ENCODE results near the gene PIK3R3.

Gene PIK3R3

DNA sequence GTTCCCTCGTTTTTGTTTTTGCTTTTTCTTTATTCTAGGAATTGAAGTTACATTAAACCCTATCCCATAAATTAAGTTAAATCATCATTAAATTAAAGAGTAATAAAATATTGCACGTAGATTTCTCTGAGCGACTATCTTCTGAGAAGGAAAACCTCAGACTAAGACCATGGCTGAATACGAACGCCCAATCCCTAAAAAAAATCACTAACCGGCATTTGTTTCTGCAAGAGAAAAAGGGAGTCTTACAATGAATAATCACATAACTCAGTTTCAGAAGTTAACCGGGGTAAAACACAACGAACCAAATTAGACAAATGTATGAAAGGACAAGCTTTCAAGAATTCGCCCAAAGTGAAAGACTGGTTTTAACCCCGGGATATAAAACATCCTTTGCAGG is 1.3 kb downstream of the PIK3R3 start:
- no peak for DNase-seq (ENCODE audit: low read depth, low spot score)

DNA sequence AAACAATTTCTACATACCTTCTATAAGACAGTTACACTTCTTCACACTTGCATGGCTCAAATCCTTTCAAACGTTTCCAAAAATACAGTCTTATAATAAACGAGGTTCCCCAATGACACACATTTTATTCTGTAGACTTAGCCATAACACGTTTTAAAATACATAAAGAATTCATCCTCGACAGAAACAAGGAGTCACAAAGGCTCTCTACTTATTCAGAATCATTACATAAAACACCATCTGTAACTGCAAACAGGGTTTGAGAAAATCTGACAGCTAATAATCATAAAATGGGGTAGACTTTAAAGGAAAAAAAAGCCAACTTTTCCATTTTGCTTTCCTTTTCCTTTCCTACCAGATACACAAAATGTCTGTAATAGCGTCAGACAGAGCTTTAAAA is 1.8 kb downstream of the PIK3R3 start:
- H3K4me3 ChIP-seq, result peak overlapping the region; percentile 96
- TF ChIP-seq FOXP2 (optimal IDR thresholded peaks at IDR 0.05; ENCODE audit: control extremely low read depth, extremely low read length, insufficient read depth), result no peak
- TF ChIP-seq EZH2 (IDR thresholded peaks at IDR 0.05), result no peak
- TF ChIP-seq POLR2AphosphoS5 (IDR thresholded peaks at IDR 0.05; ENCODE audit: borderline replicate concordance, low read depth, low read length), result no peak
- H3K9ac ChIP-seq (ENCODE audit: insufficient read length), result peak overlapping the region; percentile 84
- no peaks in the 10 kb centered on the region for H3K9me3 ChIP-seq (ENCODE audit: low read depth, low read length)
- no peak for DNase-seq (ENCODE audit: low read depth, low spot score)
- no peaks in the 10 kb centered on the region for H3K36me3 ChIP-seq (ENCODE audit: insufficient read depth, low read length)
- peak overlapping the region; percentile 33; the same call in 1 of the 2 replicates for H3K27ac ChIP-seq

More for the DNA sequence above, 1.3 kb downstream of the PIK3R3 start:
- TF ChIP-seq POLR2AphosphoS5 (IDR thresholded peaks at IDR 0.05; ENCODE audit: borderline replicate concordance, low read depth, low read length), result no peak
- no peak for TF ChIP-seq EZH2 (IDR thresholded peaks at IDR 0.05)
- TF ChIP-seq FOXP2 (optimal IDR thresholded peaks at IDR 0.05; ENCODE audit: control extremely low read depth, extremely low read length, insufficient read depth), result no peak
- Histone ChIP-seq H3K9me3 (ENCODE audit: low read depth, low read length) (no peaks in the 10 kb centered on the region), H3K27ac (peak overlapping the region; percentile 33; the same call in 1 of the 2 replicates), H3K36me3 (ENCODE audit: insufficient read depth, low read length) (no peaks in the 10 kb centered on the region), H3K4me3 (peak overlapping the region; percentile 96), H3K9ac (ENCODE audit: insufficient read length) (peak overlapping the region; percentile 84)

DNA sequence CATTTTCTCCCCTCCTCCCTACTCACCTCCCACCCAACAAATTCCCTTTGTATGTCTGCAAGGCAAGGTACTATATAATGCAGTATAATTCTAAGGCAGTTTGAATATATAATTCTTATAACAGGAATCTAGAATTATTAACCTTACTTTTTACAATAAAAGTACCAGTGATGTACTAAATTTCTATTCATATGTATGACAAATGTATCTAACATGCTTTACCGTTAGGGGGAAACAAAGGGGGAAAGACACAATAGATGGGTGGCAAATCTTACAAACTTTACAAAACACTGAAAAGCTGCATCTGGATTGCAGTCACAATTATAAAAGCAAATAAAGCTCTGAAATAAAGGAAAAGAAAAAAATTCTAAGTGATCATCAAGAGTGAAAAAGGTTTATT is 2.3 kb downstream of the PIK3R3 start:
- no peak for DNase-seq (ENCODE audit: low read depth, low spot score)
- Histone ChIP-seq H3K9me3 (ENCODE audit: low read depth, low read length) (no peaks in the 10 kb centered on the region), H3K4me3 (peak overlapping the region; percentile 96), H3K36me3 (ENCODE audit: insufficient read depth, low read length) (no peaks in the 10 kb centered on the region), H3K9ac (ENCODE audit: insufficient read length) (peak overlapping the region; percentile 84), H3K27ac (0 out of 2 replicates have a peak overlapping the region, but pooled peaks have one; percentile 33)
- TF ChIP-seq EZH2 (IDR thresholded peaks at IDR 0.05), result no peak
- TF ChIP-seq FOXP2 (optimal IDR thresholded peaks at IDR 0.05; ENCODE audit: control extremely low read depth, extremely low read length, insufficient read depth), result no peak
- TF ChIP-seq POLR2AphosphoS5 (IDR thresholded peaks at IDR 0.05; ENCODE audit: borderline replicate concordance, low read depth, low read length), result no peak

DNA sequence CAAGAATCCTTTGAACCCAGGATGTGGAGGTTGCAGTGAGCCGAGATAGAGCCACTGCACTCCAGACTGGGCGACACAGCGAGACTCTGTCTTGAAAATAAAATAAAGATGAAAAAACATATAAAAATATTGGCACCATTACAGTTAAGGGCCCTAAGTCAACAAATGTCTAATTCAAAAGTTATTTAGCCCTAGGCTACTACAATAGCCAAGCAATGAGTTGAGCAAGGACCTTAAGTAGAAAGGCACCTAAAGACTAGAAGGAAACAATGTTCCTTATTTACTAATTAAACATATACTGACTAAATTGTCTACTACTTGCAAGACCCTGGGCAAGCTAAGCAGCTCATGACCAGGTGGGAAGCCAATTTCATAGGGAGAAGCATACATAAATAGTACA is 4.1 kb downstream of the PIK3R3 start:
- H3K9ac ChIP-seq (ENCODE audit: insufficient read length), result no peak overlapping the region
- H3K36me3 ChIP-seq (ENCODE audit: insufficient read depth, low read length), result no peaks in the 10 kb centered on the region
- no peak for DNase-seq (ENCODE audit: low read depth, low spot score)
- H3K9me3 ChIP-seq (ENCODE audit: low read depth, low read length), result no peaks in the 10 kb centered on the region
- no peak for TF ChIP-seq POLR2AphosphoS5 (IDR thresholded peaks at IDR 0.05; ENCODE audit: borderline replicate concordance, low read depth, low read length)
- no peak for TF ChIP-seq FOXP2 (optimal IDR thresholded peaks at IDR 0.05; ENCODE audit: control extremely low read depth, extremely low read length, insufficient read depth)
- TF ChIP-seq EZH2 (IDR thresholded peaks at IDR 0.05), result no peak
- H3K4me3 ChIP-seq, result no peak overlapping the region
- no peak overlapping the region for H3K27ac ChIP-seq

DNA sequence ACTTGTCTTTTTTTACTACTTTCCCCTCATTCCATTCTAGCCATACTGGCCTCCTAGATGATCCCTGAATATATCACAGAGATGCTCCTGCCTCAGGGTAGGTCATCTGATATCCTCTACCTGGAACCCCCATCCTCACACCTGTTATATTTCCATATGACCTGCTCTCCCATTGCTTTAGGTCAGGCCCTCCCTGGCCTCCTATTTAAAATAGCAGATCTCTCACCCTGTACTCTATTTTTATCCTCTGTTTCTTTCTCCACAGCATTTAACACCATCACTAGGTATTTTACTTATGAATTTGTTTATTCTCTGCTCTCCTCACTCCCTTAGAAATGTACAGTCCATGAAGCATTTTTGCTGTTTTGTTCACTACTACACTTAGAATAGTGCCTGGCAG is 13.6 kb downstream of the PIK3R3 start:
- TF ChIP-seq POLR2AphosphoS5 (IDR thresholded peaks at IDR 0.05; ENCODE audit: borderline replicate concordance, low read depth, low read length) (no peak), EZH2 (IDR thresholded peaks at IDR 0.05) (no peak), FOXP2 (optimal IDR thresholded peaks at IDR 0.05; ENCODE audit: control extremely low read depth, extremely low read length, insufficient read depth) (no peak)
- no peak for DNase-seq (ENCODE audit: low read depth, low spot score)

DNA sequence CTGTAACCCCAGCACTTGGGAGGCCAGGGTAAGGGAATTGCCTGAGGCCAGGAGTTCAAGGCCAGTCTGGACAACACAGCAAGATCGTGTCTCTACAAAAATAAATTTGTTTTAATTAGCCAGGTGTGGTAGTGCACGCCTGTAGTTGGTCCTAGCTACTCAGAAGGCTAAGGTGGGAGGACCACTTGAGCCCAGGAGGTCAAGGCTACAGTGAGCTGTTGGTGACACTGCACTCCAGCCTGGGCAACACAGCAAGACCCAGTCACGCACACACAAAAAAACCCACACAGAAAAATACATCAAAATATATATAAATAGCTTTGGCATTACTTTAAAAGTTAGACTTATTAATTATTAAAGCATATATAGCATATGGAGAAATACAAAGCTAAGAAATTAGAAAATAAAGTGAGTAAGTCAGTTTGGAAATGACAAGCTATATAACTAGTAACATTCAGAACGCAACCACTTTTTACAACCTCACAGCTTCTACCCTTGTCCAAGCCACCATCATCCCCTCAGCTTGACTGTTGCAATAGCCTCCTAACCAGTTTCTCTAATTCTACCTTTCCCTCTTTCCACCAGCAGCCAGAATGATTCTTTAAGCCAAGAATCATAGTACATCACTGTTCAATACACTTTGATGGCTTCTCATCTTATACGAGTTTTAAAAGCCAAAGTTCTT is 14.5 kb downstream of the PIK3R3 start:
- DNase-seq (ENCODE audit: low read depth, low spot score), result no peak
- no peaks in the 10 kb centered on the region for H3K9me3 ChIP-seq (ENCODE audit: low read depth, low read length)
- no peak for TF ChIP-seq POLR2AphosphoS5 (IDR thresholded peaks at IDR 0.05; ENCODE audit: borderline replicate concordance, low read depth, low read length)
- TF ChIP-seq EZH2 (IDR thresholded peaks at IDR 0.05), result no peak
- no peak for TF ChIP-seq FOXP2 (optimal IDR thresholded peaks at IDR 0.05; ENCODE audit: control extremely low read depth, extremely low read length, insufficient read depth)
- H3K36me3 ChIP-seq (ENCODE audit: insufficient read depth, low read length), result no peaks in the 10 kb centered on the region
- no peak overlapping the region for H3K27ac ChIP-seq
- H3K9ac ChIP-seq (ENCODE audit: insufficient read length), result no peak overlapping the region
- no peak overlapping the region for H3K4me3 ChIP-seq

More for the DNA sequence above, 13.6 kb downstream of the PIK3R3 start:
- Histone ChIP-seq H3K4me3 (no peak overlapping the region), H3K9ac (ENCODE audit: insufficient read length) (no peak overlapping the region), H3K36me3 (ENCODE audit: insufficient read depth, low read length) (no peaks in the 10 kb centered on the region), H3K27ac (no peak overlapping the region), H3K9me3 (ENCODE audit: low read depth, low read length) (no peaks in the 10 kb centered on the region)

DNA sequence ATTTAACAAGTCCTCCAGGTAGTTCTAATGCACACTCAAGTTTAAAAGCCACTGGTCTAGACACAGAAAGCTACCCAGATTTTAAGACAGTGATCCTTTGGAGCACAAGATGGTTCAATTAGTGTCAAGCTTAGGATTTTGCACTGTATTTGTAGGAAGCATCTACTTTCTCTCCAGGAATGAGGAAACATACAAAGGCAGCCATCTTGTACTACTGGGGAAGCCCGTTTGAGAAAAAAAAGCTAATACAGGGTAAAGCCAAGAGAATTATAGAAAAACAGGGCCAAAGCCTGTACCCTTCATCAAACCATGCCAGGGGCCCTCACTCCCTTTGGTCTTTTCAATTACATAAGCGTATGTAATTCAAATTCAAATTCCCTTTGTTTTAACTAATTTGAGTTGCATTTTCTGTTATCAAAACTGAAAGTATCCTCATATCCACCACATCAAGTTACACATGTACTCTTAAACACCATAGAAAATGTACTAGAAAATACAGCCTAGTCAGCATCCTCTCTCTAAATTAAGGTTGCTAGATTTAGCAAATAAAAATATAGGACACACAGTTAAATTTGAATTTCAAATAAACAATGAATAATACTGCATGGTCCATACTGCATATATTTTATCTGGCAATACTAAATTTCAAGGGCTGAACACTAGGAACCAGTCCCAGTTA is 17.4 kb downstream of the PIK3R3 start:
- Histone ChIP-seq H3K4me3 (no peak overlapping the region), H3K36me3 (ENCODE audit: insufficient read depth, low read length) (no peaks in the 10 kb centered on the region), H3K9me3 (ENCODE audit: low read depth, low read length) (no peaks in the 10 kb centered on the region), H3K9ac (ENCODE audit: insufficient read length) (no peak overlapping the region), H3K27ac (0 out of 2 replicates have a peak overlapping the region, but pooled peaks have one; percentile 19)
- no peak for DNase-seq (ENCODE audit: low read depth, low spot score)
- TF ChIP-seq POLR2AphosphoS5 (IDR thresholded peaks at IDR 0.05; ENCODE audit: borderline replicate concordance, low read depth, low read length) (no peak), FOXP2 (optimal IDR thresholded peaks at IDR 0.05; ENCODE audit: control extremely low read depth, extremely low read length, insufficient read depth) (no peak), EZH2 (IDR thresholded peaks at IDR 0.05) (no peak)

DNA sequence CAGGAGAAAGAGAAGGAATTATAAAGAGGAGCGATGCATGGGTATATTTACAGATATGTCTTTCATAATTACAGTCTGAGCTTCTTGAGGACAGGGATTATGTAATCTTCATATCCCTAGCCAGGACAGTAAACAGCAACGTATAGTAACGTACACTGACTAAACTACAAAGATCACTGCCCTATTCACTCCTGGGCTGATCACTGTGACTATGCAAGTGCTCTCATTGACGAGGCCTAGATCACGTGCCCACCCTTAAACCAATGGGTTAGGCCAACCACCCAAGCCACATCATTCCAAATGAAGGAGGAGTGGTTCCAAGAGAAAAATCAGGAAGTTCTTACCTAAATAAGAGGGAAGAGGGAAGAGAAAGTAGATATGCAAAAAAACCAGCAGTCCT is 18.5 kb downstream of the PIK3R3 start:
- TF ChIP-seq FOXP2 (optimal IDR thresholded peaks at IDR 0.05; ENCODE audit: control extremely low read depth, extremely low read length, insufficient read depth) (no peak), EZH2 (IDR thresholded peaks at IDR 0.05) (no peak), POLR2AphosphoS5 (IDR thresholded peaks at IDR 0.05; ENCODE audit: borderline replicate concordance, low read depth, low read length) (no peak)
- no peak for DNase-seq (ENCODE audit: low read depth, low spot score)
- Histone ChIP-seq H3K4me3 (no peak overlapping the region), H3K9ac (ENCODE audit: insufficient read length) (no peak overlapping the region), H3K27ac (no peak overlapping the region), H3K9me3 (ENCODE audit: low read depth, low read length) (no peaks in the 10 kb centered on the region), H3K36me3 (ENCODE audit: insufficient read depth, low read length) (no peaks in the 10 kb centered on the region)

Data from SK-N-MC (cell line).